ENCODE data around the gene EIF3D.

The EIF3D gene, protein sequence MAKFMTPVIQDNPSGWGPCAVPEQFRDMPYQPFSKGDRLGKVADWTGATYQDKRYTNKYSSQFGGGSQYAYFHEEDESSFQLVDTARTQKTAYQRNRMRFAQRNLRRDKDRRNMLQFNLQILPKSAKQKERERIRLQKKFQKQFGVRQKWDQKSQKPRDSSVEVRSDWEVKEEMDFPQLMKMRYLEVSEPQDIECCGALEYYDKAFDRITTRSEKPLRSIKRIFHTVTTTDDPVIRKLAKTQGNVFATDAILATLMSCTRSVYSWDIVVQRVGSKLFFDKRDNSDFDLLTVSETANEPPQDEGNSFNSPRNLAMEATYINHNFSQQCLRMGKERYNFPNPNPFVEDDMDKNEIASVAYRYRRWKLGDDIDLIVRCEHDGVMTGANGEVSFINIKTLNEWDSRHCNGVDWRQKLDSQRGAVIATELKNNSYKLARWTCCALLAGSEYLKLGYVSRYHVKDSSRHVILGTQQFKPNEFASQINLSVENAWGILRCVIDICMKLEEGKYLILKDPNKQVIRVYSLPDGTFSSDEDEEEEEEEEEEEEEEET

DNA sequence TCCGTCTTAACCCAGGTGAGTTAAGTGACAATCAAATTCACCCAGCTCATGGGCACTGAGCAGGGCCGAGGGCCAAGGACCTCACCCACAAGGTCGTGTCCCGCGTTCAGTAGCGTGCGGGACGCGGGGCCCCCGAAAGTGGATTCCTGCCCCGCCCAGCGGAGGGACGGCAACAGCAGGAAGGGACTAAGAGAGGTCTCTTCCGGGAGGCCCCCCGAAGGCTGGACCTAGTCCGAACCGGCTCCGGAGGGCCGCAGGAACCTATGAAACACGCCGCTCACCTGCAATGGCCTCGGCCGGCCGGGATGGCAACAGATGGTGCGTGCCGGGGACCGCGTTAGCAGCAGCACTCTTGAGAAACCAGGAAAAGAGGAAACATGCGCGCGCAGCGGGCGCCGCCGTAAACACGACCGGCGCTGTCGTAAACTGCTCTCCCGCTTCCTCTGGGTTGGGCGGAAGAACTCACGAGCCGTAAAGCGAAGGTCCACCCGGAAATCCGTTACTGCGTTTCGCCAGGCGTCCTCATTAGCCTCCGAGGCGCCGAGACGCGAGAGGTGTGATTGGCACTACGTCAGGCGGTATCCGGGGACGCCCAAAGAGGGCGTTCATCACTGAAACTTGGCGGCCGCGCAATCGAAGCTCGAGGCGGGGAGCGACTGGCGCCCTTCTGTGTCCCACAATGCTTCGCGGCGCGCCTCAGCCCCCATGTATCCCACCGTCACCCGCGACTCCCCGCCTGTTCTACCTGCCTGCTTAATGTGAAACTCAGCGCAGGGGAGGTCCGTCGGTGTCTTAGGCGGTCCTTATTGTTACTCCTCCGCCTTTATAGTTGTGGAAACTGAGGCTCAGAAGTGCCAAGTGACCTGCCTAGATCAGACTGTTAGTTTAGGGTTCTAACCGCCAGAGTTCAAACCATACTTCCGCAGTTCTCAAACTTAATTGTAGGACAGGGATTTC is at the start of gene EIF3D:
EIF3D (minus strand) TSS at position 372 of the 957 bp plus-strand sequence. CDS start 3,045 bp downstream, outside the sequence.
- DNase-seq = peak; percentile 98

- no peak for DNase-seq
These were observed 49.7 kb upstream of the EIF3D start for GRCh38 chr22:36578619-36579018.

- no peak for DNase-seq
These were observed 48.1 kb upstream of the EIF3D start for GRCh38 chr22:36577019-36577418.

GRCh38 chr22:36574728-36575127 is 45.8 kb upstream of the EIF3D start:
- DNase-seq = no peak

DNA sequence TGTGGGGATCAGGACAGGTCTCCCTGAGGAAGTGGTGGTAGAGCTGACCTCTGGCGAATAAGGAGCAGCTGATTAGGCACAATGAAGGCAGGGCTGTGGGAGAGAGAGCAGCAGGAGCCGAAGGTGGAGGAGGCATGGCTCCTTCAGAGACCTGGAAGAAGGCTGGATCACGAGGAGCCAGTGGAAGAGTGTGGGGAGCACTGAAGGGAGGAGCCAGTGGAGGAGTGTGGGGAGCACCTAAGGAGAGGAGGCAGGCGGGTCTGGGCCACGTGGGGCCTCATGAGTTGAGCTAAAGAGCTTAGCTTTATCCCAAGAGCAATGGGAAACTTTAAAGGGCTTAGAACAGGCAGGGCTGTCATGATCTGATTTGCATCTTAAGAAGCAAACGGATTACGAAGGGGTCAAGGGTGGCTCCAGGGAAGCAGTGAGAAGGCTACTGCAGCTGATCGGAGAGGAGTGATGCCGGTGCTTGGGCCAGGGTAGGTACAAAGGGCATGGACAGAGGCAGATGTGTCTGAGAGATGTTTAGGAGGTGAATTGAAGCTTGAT is 44.9 kb upstream of the EIF3D start:
- DNase-seq = no peak

- no peak for DNase-seq
These were observed 43.0 kb upstream of the EIF3D start for GRCh38 chr22:36571991-36572390.

- DNase-seq = no peak
These were observed 41.0 kb upstream of the EIF3D start for GRCh38 chr22:36569999-36570398.

DNA sequence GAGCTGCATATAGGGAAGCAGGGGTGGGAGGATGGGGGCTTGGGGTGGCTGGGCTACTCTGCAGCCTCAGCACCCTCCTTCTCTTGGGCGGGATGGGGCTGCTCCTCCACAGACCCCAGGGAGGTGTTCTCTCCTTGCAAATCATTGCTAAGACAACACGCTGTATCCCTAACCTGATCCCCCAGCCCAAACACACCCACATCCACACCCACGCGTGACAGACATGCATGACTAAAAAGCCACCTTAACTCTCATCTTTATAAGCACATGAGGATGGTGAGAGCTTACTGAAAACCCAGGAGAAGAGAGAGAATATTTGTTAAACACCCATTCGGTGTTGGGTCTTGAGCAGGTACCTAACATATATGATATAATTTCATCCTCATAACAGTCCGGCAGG is 39.9 kb upstream of the EIF3D start:
- no peak for DNase-seq

DNA sequence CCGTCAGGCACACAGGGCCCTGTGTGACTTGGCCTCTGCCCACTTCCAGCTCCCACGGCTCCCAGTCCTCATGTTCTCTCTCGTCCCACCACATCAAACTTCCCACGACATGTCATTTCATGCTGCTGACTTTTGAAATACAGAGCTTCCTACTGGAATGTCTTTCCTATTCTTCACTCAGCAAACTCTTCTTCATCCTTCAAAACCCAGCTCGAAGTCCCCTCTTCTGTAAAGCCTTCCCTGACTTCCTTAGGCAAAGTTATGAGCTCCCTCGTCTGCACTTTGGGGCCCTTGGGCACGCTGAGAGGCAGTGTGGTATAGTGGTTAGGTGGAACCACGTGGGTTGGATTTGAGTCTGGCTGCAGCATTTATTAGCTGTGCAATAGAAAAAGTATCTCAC is 37.8 kb upstream of the EIF3D start:
- DNase-seq = no peak

GRCh38 chr22:36565686-36566085 is 36.7 kb upstream of the EIF3D start:
- DNase-seq = no peak

GRCh38 chr22:36565159-36565507 is 36.2 kb upstream of the EIF3D start:
- DNase-seq = no peak

GRCh38 chr22:36564422-36565158 is 35.6 kb upstream of the EIF3D start:
- no peak for DNase-seq

- DNase-seq = no peak
These were observed 34.9 kb upstream of the EIF3D start for GRCh38 chr22:36563898-36564297.

DNA sequence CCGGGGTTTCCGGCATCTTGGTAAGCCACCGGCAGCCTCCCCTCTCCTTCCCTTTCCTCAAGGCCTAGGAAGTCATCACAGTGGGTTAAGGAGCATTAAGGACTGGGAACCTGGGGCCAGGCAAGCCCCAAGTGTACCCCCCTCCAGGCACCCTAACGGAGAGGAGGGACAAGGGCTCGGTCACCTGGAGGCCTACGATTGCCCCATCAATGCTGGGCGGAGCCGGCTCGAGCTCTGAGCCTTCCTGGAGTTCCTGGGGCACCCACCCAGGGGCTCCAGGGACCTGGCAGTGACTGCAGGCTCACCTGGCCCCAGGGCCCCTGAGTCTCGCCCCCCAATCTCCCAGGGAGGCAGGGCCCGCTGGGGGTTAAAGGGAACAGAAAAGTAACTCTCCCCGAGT is 34.5 kb upstream of the EIF3D start:
- no peak for DNase-seq

DNA sequence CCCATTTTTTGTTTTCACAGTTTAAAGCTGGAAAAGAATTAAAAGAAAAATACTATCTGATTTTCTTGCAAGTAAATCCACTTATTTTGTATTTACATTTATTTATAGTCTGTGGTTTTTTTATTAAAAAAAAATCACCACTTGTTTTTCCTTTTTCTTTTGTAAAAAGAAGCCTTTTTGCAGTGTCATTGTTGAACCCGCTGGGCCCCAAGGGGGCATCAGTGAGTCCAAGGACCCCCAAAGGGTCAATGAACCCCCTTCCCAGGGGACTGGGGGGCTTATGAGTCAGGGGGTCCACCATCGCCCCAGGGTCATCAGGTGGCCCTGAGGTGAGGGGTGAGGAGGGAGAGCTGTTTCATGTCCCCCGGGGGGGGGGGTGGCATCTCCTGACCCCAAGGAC is 34.0 kb upstream of the EIF3D start:
- no peak for DNase-seq

DNA sequence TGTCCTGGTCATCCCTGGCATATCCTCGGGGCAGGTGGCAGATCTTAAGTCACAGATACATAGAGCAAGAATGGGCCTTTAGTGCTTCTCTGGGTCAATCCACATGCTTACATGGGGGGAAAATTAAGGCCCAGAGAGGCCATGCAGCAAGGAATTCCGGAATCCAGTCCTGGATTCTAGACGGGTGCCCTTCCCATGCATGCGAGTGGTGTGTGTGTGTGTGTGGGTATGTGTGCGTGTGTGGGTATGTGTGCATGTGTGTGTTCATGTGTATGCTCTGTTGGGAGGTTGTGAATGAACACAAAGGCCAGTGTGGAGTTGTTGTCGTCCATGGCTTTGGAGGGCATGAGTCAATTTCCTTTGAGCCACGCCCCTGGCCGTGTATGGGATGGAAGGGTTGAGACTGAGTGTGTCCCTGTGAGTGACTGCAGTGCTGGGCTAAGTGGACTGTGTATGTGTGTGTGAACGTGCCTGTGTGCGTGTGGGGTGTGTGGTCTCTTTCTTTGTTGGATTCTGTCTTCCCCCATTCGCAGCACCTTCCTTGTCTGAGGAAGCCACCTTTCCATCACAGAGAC is 33.4 kb upstream of the EIF3D start:
- no peak for DNase-seq

GRCh38 chr22:36561291-36561811 is 32.4 kb upstream of the EIF3D start:
- no peak for DNase-seq

- no peak for DNase-seq
These were observed 31.0 kb upstream of the EIF3D start for GRCh38 chr22:36560001-36560400.

GRCh38 chr22:36554098-36554497 is 25.1 kb upstream of the EIF3D start:
- no peak for DNase-seq

DNA sequence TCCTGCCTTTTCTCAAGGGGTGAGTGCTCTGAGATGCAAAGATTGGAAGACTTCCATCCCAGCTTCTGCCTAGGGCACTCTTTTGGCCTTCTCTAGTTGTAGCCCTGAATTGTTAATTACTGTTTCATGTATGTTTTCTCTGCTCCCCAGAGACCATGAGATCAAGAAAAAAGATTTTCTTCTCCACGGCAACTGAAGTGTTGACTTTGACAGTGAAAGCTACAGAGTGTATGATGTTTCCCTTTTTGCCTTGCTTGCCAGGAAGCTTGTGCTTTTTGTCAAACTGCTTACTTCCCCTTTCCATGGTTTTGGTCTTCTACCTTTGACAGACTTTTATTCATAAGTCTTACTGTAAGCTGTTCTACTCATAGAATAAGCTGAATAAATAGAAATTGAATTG is 23.3 kb upstream of the EIF3D start:
- DNase-seq = no peak

DNA sequence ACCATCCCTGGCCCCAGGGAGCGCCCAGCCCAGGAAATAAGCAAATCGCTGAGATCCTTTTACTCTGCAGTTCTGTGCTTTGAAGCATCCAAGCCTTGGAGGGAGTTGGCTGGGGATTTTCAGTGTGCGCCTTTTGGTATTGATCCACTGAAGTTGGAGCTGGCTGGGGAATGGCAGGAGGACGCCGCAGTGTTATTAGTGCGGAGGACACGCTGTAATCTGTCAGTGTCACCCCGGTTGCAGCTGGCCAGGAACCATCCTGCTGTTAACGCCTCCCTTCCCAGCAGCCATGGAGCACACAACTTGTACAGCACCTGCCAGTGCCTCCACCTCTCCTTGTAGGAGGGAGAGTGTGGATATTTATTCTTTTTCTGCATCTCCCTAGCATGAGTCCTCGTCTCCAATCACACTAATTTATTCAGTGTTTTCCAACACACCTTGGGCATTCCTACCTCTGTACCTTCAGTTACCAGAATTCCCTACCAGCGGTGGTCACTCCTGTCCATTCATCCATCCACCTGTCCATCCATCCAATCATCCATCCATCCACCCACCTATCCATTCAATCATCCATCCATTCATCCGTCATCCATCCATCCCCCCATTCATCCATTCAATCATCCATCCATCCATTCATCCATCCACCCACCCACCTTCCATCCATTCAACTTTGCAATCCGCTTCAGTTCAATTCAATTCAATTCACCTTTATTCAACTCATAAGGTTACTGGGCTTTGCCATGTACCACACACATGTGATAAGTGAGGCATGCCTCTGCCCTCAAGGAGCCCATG is 21.9 kb upstream of the EIF3D start:
- DNase-seq = no peak
